ENCODE measurements around the gene CBLN3. TPM values are rescaled to one million over a fixed set of nuclear protein-coding genes. Genes with fewer than 3 reads are reported as not detected.

The CBLN3 gene
- total RNA-seq, 6 experiments from 2014 or later, result 3.3 to 5.0 (median 3.9) TPM

GRCh38 chr14:24437736-24438067 lies 8.2 kb upstream of the CBLN3 start:
- peaks cover 50% of the 10 kb centered on the region for H3K4me1 Mint-ChIP-seq (ENCODE audit: low read depth)
- H3K9me3 Mint-ChIP-seq, result no peaks in the 10 kb centered on the region
- no peak for DNase-seq
- no peak overlapping the region for H3K4me3 Mint-ChIP-seq
- TF ChIP-seq CTCF (IDR thresholded peaks at IDR 0.05), result no peak
- peaks cover 25% of the 10 kb centered on the region for H3K36me3 Mint-ChIP-seq (ENCODE audit: low read depth)
- peak overlapping the region; percentile 49; the same call in 1 of the 2 replicates for H3K27ac Mint-ChIP-seq
- H3K27me3 Mint-ChIP-seq (ENCODE audit: insufficient read depth), result peaks cover 7% of the 10 kb centered on the region

GRCh38 chr14:24437020-24437735 lies 7.7 kb upstream of the CBLN3 start:
- peak overlapping the region; percentile 57; the same call in 1 of the 2 replicates for H3K27ac Mint-ChIP-seq
- peaks cover 6% of the 10 kb centered on the region for H3K27me3 Mint-ChIP-seq (ENCODE audit: insufficient read depth)
- DNase-seq, result no peak
- peaks cover 46% of the 10 kb centered on the region for H3K4me1 Mint-ChIP-seq (ENCODE audit: low read depth)
- H3K9me3 Mint-ChIP-seq, result no peaks in the 10 kb centered on the region
- TF ChIP-seq CTCF (IDR thresholded peaks at IDR 0.05), result peak; percentile 50
- H3K4me3 Mint-ChIP-seq, result no peak overlapping the region
- H3K36me3 Mint-ChIP-seq (ENCODE audit: low read depth), result peaks cover 25% of the 10 kb centered on the region

- peak; percentile 76 for DNase-seq
- Mint-ChIP-seq H3K9me3 (no peaks in the 10 kb centered on the region), H3K4me3 (no peak overlapping the region), H3K27me3 (ENCODE audit: insufficient read depth) (peaks cover 4% of the 10 kb centered on the region), H3K4me1 (ENCODE audit: low read depth) (peaks cover 46% of the 10 kb centered on the region), H3K27ac (peak overlapping the region; percentile 57; the same call in 1 of the 2 replicates), H3K36me3 (ENCODE audit: low read depth) (peaks cover 31% of the 10 kb centered on the region)
- TF ChIP-seq CTCF (IDR thresholded peaks at IDR 0.05), result peak; percentile 86
Observed at GRCh38 chr14:24436355-24437019, 7.0 kb upstream of the CBLN3 start.

GRCh38 chr14:24435998-24436354 lies 6.5 kb upstream of the CBLN3 start:
- H3K4me1 Mint-ChIP-seq (ENCODE audit: low read depth), result peaks cover 46% of the 10 kb centered on the region
- TF ChIP-seq CTCF (IDR thresholded peaks at IDR 0.05), result no peak
- DNase-seq, result no peak
- no peak overlapping the region for H3K4me3 Mint-ChIP-seq
- no peaks in the 10 kb centered on the region for H3K9me3 Mint-ChIP-seq
- H3K27ac Mint-ChIP-seq, result peak overlapping the region; percentile 59; the same call in 1 of the 2 replicates
- peaks cover 33% of the 10 kb centered on the region for H3K36me3 Mint-ChIP-seq (ENCODE audit: low read depth)
- peaks cover 4% of the 10 kb centered on the region for H3K27me3 Mint-ChIP-seq (ENCODE audit: insufficient read depth)

- H3K4me3 Mint-ChIP-seq, result no peak overlapping the region
- H3K4me1 Mint-ChIP-seq (ENCODE audit: low read depth), result peaks cover 41% of the 10 kb centered on the region
- no peaks in the 10 kb centered on the region for H3K9me3 Mint-ChIP-seq
- H3K27me3 Mint-ChIP-seq (ENCODE audit: insufficient read depth), result peaks cover 2% of the 10 kb centered on the region
- DNase-seq, result no peak
- H3K27ac Mint-ChIP-seq, result peak overlapping the region; percentile 59
- no peak for TF ChIP-seq CTCF (IDR thresholded peaks at IDR 0.05)
- peaks cover 28% of the 10 kb centered on the region for H3K36me3 Mint-ChIP-seq (ENCODE audit: low read depth)
Observed at GRCh38 chr14:24435192-24435810, 5.8 kb upstream of the CBLN3 start.
